GM18505 (cell line): ENCODE data around the gene SMIM12.

Source experiments
- ATAC-seq: cut with Tn5 transposase; IDR thresholded peaks from one replicate; pipeline ENCODE4 v1.9.1; 2021; ENCODE audit not compliant: unreplicated experiment
- POLR2A ChIP-seq: IDR thresholded peaks from 4 replicates; pipeline ENCODE4 v1.6.1; 2011; ENCODE audit warnings: borderline replicate concordance; ENCODE audit not compliant: insufficient read depth, insufficient read length; ENCODE audit errors: extremely low read depth

Gene SMIM12

DNA sequence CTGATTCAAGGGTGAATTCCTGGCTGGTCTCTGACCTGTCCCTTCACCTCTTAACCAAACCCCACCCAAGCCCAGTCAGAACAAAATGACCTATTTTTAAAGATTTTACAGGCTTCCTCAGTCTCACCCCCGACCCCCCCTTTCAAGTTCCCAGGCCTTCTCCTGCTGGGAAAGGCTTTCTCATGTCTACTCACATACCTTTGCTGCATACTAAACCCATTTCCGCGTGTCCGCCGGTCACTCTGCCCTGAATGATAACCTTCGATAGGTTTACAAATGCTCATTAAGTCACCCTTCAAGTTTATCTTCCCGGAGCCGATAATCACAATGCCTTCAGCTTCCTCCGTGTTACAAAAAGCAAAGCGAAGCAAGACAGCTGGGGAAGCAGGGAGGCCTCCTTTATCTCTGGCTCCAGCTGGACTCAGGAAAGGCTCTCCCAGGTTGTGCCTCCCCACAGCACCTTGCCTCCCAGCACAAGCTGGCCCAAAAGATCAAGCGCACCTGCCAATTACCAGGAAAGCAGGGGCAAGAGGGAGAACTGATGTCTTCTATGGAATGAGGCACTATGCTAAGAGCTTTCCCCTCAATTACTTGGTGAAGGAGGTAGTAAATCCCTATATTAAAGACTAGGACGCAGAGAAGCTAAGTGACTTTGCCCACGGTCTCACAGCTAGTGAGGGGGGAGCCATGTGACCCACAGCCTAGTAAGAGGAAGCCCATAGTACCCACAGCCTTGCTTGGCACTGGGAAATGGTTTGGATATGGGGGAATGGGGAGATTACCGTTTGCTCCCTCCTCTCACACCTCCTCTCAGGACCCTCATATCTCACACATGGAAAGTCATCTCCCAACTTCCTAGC lies 15.9 kb downstream of the SMIM12 start:
- ATAC-seq, result no peak
- TF ChIP-seq POLR2A, result no peak

- no peak for TF ChIP-seq POLR2A
- ATAC-seq, result no peak
Measured at GRCh38 chr1:34842952-34843371, 16.6 kb downstream of the SMIM12 start.

- no peak for ATAC-seq
- no peak for TF ChIP-seq POLR2A
Measured at GRCh38 chr1:34842073-34842472, 17.5 kb downstream of the SMIM12 start.

DNA sequence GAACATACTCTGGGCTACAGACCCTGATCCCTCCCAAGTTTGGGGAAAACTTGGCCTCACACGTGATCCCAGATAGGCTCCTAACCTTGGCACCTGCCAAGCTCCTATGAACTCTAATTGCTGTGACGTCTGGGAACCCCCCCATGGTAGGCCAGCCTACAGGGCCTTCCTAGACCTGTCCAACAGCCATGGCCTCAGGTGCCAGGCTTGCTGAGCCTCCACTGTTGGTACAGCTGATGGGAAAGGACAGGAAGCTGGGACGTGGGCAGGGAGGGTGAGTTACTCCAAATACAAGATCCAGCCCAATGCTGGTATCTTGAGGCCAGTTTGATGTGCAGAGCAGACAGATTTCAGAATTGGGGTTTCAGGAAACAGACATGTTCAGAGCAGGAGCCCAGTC lies 19.1 kb downstream of the SMIM12 start:
- TF ChIP-seq POLR2A, result no peak
- ATAC-seq, result no peak

GRCh38 chr1:34839526-34840305 lies 19.8 kb downstream of the SMIM12 start:
- TF ChIP-seq POLR2A, result no peak
- no peak for ATAC-seq

DNA sequence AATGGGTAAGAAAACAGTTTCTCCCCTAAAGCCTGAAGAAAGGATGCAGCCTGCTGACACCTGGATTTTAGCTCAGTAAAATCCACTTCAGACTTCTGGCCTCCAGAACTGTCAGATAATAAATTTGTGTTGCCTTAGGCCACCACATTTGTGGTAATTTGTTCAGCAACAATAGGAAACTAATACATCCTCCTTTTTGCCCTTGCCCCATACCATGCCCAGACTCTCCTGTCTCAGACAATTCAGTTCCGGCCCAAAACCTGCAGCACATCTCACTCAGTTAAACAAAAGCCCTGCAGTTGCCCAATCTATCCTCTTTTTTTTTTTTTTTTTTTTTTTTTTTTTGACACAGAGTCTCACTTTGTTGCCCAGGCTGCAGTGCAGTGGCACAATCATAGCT lies 25.8 kb downstream of the SMIM12 start:
- ATAC-seq, result no peak

DNA sequence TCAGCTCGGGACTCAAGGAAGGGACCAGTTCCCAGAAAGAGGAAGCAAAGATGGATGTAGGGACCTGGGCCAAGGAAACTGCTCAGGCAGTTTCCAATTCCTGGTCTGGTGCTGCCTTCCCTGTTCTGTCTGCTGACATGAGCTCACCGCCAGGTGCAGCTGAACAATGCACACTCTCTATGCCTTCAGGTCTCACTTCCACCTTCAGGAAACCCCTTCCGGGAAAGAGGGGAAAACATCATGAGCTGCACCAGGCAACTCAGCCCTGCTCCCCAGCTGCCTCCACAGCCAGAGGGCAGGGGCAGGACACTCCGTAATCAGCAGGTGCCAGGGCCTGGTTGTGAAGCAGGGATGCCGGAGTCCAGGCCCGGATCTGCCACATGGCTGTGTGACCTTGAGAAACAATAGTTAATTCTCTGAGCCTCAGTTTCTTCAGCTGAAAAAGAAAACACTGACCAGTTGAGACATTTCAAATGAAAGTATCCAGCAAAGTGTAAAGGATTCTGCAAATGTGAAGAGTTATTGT lies 27.8 kb downstream of the SMIM12 start:
- no peak for TF ChIP-seq POLR2A
- ATAC-seq, result no peak

More for the DNA sequence above, 25.8 kb downstream of the SMIM12 start:
- no peak for TF ChIP-seq POLR2A

DNA sequence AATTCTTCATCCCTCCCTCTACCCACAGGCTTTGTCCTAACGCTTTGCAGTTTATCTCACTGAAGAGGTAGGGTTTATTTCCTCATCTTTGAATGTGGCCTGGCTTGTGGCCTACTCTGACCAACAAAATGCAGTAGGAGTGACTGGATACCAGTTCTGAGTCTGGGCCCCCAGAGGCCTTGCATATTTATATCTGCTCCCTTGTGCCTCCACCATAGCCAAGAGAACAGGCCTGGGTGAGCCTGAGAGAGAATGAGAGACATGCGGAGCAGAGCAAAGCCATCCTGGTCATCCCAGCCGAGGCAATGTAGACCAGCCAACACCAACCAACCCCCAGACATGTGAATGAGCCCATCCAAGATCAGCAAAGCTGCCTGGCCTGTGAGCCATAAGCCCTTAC lies 30.3 kb downstream of the SMIM12 start:
- TF ChIP-seq POLR2A, result no peak
- ATAC-seq, result no peak

DNA sequence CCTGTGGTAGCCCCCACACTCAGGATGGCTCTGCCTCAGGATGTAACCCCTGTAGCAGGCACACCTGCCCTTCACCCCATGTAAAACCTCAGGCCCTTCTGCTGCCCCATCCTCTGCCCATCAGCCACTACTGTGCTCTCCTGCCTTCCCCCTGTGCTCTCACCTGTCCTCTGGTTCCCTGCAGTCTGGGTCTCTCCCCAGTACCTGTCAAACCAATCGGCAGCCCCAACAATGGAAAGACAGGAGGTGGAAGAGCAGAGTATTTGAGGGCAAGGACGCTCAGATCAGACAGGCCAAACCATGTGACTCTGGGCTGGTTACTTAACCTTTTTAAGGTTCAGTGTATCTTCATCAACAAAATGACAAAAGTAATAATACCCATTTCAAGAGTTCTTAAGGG lies 30.9 kb downstream of the SMIM12 start:
- no peak for ATAC-seq
- TF ChIP-seq POLR2A, result no peak

DNA sequence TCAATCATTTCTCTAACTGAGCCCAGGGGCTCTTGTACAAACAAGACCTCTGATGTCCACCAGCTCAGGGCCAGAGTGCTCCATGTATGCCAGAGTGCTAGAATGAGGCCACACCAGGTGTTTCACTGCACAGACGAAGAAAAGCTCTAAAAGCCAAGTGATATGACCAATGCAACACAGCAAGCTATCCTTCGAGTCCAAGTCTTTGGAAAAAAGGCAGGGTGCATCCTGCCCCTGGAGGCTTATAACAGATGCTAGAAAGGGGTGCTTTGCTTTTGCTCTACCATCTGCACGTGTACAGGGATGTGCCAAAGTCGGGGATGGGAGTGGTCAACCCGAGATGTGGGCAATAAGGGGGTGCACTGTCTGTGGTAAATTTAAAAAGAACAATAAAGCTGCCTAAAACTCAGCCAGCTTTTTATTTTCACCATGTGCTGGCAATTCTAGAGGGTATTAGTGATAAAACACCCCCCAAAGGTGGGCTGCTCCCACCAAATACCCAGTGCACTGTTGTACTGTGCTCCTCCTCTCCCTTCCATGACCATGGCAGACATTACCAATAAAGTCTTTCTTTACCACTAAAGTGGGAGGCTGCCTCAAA lies 32.1 kb downstream of the SMIM12 start:
- TF ChIP-seq POLR2A, result no peak
- no peak for ATAC-seq

GRCh38 chr1:34825455-34826091 lies 34.0 kb downstream of the SMIM12 start:
- no peak for ATAC-seq
- no peak for TF ChIP-seq POLR2A

- no peak for ATAC-seq
Measured at GRCh38 chr1:34824817-34825454, 34.6 kb downstream of the SMIM12 start.

More at GRCh38 chr1:34824817-34825454, 34.6 kb downstream of the SMIM12 start:
- no peak for TF ChIP-seq POLR2A
